ENCODE data around the gene TMEM245. TPM values are rescaled to one million over a fixed set of nuclear protein-coding genes. Genes with fewer than 3 reads are reported as not detected.

The TMEM245 gene
- total RNA-seq, 1 donor from 2014 or later, result 85.3 TPM

GRCh38 chr9:109017493-109017892 lies 102.3 kb downstream of the TMEM245 start:
- Mint-ChIP-seq H3K27ac (no peak overlapping the region), H3K4me3 (no peak overlapping the region), H3K9me3 (no peaks in the 10 kb centered on the region), H3K27me3 (ENCODE audit: insufficient read depth, low read depth) (no peaks in the 10 kb centered on the region), H3K4me1 (peaks cover 15% of the 10 kb centered on the region), H3K36me3 (peaks cover 12% of the 10 kb centered on the region)
- peaks cover 2% of the 10 kb centered on the region for H3K79me2 ChIP-seq (ENCODE audit: low read depth)
- H3K4me1 ChIP-seq, result peaks cover 7% of the 10 kb centered on the region
- H3K36me3 ChIP-seq, result peaks cover 16% of the 10 kb centered on the region
- H3F3A ChIP-seq (ENCODE audit: low read depth), result peaks cover 18% of the 10 kb centered on the region
- no peak overlapping the region for H2AFZ ChIP-seq (replicated peaks)
- TF ChIP-seq EZH2phosphoT487 (IDR thresholded peaks at IDR 0.05) (no peak), EZH2 (IDR thresholded peaks at IDR 0.05) (no peak), CTCF (IDR thresholded peaks at IDR 0.05) (no peak)
- no peak overlapping the region for H3K4me3 ChIP-seq
- no peaks in the 10 kb centered on the region for H3K9me3 ChIP-seq (ENCODE audit: low read depth)
- no peak overlapping the region for H3K9ac ChIP-seq
- no peak for DNase-seq (ENCODE audit: low spot score)
- no peak overlapping the region for H3K27ac ChIP-seq
- H3K4me2 ChIP-seq, result no peak overlapping the region
- peaks cover 12% of the 10 kb centered on the region for H4K20me1 ChIP-seq (ENCODE audit: low read depth)
- no peaks in the 10 kb centered on the region for H3K27me3 ChIP-seq

GRCh38 chr9:109017061-109017460 lies 102.7 kb downstream of the TMEM245 start:
- H3K4me2 ChIP-seq, result no peak overlapping the region
- no peak overlapping the region for H3K9ac ChIP-seq
- Mint-ChIP-seq H3K9me3 (no peaks in the 10 kb centered on the region), H3K27ac (no peak overlapping the region), H3K4me3 (no peak overlapping the region), H3K36me3 (peaks cover 12% of the 10 kb centered on the region), H3K27me3 (ENCODE audit: insufficient read depth, low read depth) (no peaks in the 10 kb centered on the region), H3K4me1 (peaks cover 20% of the 10 kb centered on the region)
- H3K9me3 ChIP-seq (ENCODE audit: low read depth), result no peaks in the 10 kb centered on the region
- peaks cover 17% of the 10 kb centered on the region for H4K20me1 ChIP-seq (ENCODE audit: low read depth)
- H3K27ac ChIP-seq, result no peak overlapping the region
- H2AFZ ChIP-seq (replicated peaks), result no peak overlapping the region
- H3K79me2 ChIP-seq (ENCODE audit: low read depth), result peaks cover 6% of the 10 kb centered on the region
- TF ChIP-seq EZH2 (IDR thresholded peaks at IDR 0.05) (no peak), EZH2phosphoT487 (IDR thresholded peaks at IDR 0.05) (no peak), CTCF (IDR thresholded peaks at IDR 0.05) (no peak)
- peaks cover 16% of the 10 kb centered on the region for H3K36me3 ChIP-seq
- H3K27me3 ChIP-seq, result no peaks in the 10 kb centered on the region
- peaks cover 7% of the 10 kb centered on the region for H3K4me1 ChIP-seq
- no peak for DNase-seq (ENCODE audit: low spot score)
- H3K4me3 ChIP-seq, result no peak overlapping the region
- H3F3A ChIP-seq (ENCODE audit: low read depth), result peaks cover 18% of the 10 kb centered on the region

- H3K4me2 ChIP-seq, result no peak overlapping the region
- H3K27ac ChIP-seq, result no peak overlapping the region
- peaks cover 16% of the 10 kb centered on the region for H3K36me3 ChIP-seq
- H3K9me3 ChIP-seq (ENCODE audit: low read depth), result no peaks in the 10 kb centered on the region
- Mint-ChIP-seq H3K27ac (no peak overlapping the region), H3K27me3 (ENCODE audit: insufficient read depth, low read depth) (no peaks in the 10 kb centered on the region), H3K4me1 (peaks cover 29% of the 10 kb centered on the region), H3K9me3 (no peaks in the 10 kb centered on the region), H3K36me3 (peaks cover 12% of the 10 kb centered on the region), H3K4me3 (no peak overlapping the region)
- H2AFZ ChIP-seq (replicated peaks), result no peak overlapping the region
- peaks cover 18% of the 10 kb centered on the region for H3F3A ChIP-seq (ENCODE audit: low read depth)
- no peak overlapping the region for H3K9ac ChIP-seq
- H3K4me1 ChIP-seq, result peaks cover 11% of the 10 kb centered on the region
- H4K20me1 ChIP-seq (ENCODE audit: low read depth), result peaks cover 26% of the 10 kb centered on the region
- no peaks in the 10 kb centered on the region for H3K27me3 ChIP-seq
- no peak overlapping the region for H3K4me3 ChIP-seq
- no peak for DNase-seq (ENCODE audit: low spot score)
- peaks cover 15% of the 10 kb centered on the region for H3K79me2 ChIP-seq (ENCODE audit: low read depth)
- no peak for TF ChIP-seq EZH2 (IDR thresholded peaks at IDR 0.05)
- no peak for TF ChIP-seq EZH2phosphoT487 (IDR thresholded peaks at IDR 0.05)
- no peak for TF ChIP-seq CTCF (IDR thresholded peaks at IDR 0.05)
These were observed 103.6 kb downstream of the TMEM245 start for GRCh38 chr9:109016132-109016531.
